Body of pancreas (tissue), 4 donors: Measurements from ENCODE around the gene RAB5B. TPM values are rescaled to one million over a fixed set of nuclear protein-coding genes. Genes with fewer than 3 reads are reported as not detected.
A peak's percentile ranks its signal among the peaks of the same experiment; 100 is the strongest.

Experiments used
- ATAC-seq: fragments of 150-250 bp; one replicate; pipeline ENCODE4 v1.9.1; 2016
- DNase-seq, 4 donors: peaks; one replicate each; pipeline ENCODE4 v3.0.0-alpha.2; 2019
- H3K27ac ChIP-seq, 4 donors: fragments of 200-600 bp; sonication (generic); 1 replicate in 3 of 4; 2 replicates in 1 of 4; pipeline versions ENCODE4 v1.5.1 to v1.6.1; 2016 to 2019; ENCODE audit warnings: mild to moderate bottlenecking in 1 of 4, mixed read lengths in 1 of 4, moderate library complexity in 1 of 4
- H3K27me3 ChIP-seq, 2 donors: fragments of 200-600 bp; sonication (generic); one replicate each; pipeline ENCODE4 v1.6.0; 2016; ENCODE audit warnings: mild to moderate bottlenecking in 1 of 2
- H3K36me3 ChIP-seq, 2 donors: fragments of 200-600 bp; sonication (generic); replicated peaks in 1 of 2; 2 replicates each; pipeline ENCODE4 v1.5.1; 2016; ENCODE audit warnings: low read depth in 2 of 2; ENCODE audit not compliant: insufficient read depth in 1 of 2
- H3K4me1 ChIP-seq: fragments of 200-600 bp; sonication (generic); one replicate; pipeline ENCODE4 v1.6.0; 2016
- H3K4me3 ChIP-seq, 2 donors: fragments of 200-600 bp; sonication (generic); 1 replicate in 1 of 2; 2 replicates in 1 of 2; pipeline ENCODE4 v1.5.1; 2016 to 2019
- H3K9me3 ChIP-seq, 3 donors: fragments of 200-600 bp; sonication (generic); 1 replicate in 2 of 3; 2 replicates in 1 of 3; pipeline ENCODE4 v1.5.1; 2016
- POLR2A ChIP-seq, 3 donors: fragments of 450-650 bp; IDR thresholded peaks; one replicate each; pipeline ENCODE4 v1.6.1; 2016; ENCODE audit warnings: antibody characterized with exemption in 3 of 3, mild to moderate bottlenecking in 2 of 3
- WGBS, 2 donors: methylation state at CpG; one replicate each; pipeline ENCODE4 v1.1.5; 2017; 5-methylcytosine and 5-hydroxymethylcytosine counted together
- intact Hi-C: fragments of 100-400 bp; cut with DNase I; formaldehyde crosslinking; loops from one replicate; pipeline ENCODE4 v1.15.1; 2023
- total RNA-seq, 2 donors: library from RNA; depleted of rRNA; stranded (reverse); fragments of >200 nt; gene quantifications; one replicate each; pipeline ENCODE4 v1.1.0, GENCODE V29; 2016
- TF ChIP-seq, protein P1 (sequence below), 7 experiments: fragments of 450-650 bp in 4 of 7; fragments of 200-600 bp in 3 of 7; sonication (generic) in 3 of 7; IDR thresholded peaks; one replicate each; pipeline ENCODE4 v1.5.1; 2016 to 2019; ENCODE audit warnings: antibody characterized with exemption in 7 of 7

The RAB5B gene
- total RNA-seq, 2 donors from 2014 or later: 28.3 to 33.9 TPM

DNA sequence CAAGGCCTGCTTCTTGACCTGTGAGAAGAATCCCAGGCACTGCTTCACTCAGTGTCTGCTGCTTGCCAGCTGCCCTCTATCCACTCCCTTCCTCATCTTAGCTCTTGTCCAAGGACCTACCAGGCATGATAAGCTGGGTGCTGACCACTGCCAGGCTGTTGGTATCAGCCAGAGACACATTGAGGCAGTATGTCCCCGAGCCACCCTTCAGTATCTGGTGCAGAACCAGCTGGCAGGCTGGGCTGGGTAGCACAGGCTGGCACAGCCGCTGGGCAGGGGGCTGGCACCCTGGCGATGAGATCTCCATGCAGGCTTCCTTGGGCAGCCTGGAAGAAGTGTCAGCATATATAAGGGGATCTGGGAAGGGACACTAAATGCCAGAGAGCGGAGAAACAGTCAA is 18.5 kb upstream of the RAB5B start:
- Histone ChIP-seq H3K27me3 (no peaks in the 10 kb centered on the region), H3K27ac (no peak overlapping the region), H3K36me3 (peaks cover 0 to 5% of the 10 kb centered on the region in 2 donors), H3K4me1 (peaks cover 13% of the 10 kb centered on the region), H3K9me3 (no peaks in the 10 kb centered on the region), H3K4me3 (no peak overlapping the region)
- intact Hi-C loops: no loop called here
- no peak for DNase-seq
- no peak for ATAC-seq
- TF ChIP-seq POLR2A (IDR thresholded peaks at IDR 0.05): no peak
- TF ChIP-seq, protein P1, sequence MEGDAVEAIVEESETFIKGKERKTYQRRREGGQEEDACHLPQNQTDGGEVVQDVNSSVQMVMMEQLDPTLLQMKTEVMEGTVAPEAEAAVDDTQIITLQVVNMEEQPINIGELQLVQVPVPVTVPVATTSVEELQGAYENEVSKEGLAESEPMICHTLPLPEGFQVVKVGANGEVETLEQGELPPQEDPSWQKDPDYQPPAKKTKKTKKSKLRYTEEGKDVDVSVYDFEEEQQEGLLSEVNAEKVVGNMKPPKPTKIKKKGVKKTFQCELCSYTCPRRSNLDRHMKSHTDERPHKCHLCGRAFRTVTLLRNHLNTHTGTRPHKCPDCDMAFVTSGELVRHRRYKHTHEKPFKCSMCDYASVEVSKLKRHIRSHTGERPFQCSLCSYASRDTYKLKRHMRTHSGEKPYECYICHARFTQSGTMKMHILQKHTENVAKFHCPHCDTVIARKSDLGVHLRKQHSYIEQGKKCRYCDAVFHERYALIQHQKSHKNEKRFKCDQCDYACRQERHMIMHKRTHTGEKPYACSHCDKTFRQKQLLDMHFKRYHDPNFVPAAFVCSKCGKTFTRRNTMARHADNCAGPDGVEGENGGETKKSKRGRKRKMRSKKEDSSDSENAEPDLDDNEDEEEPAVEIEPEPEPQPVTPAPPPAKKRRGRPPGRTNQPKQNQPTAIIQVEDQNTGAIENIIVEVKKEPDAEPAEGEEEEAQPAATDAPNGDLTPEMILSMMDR (IDR thresholded peaks at IDR 0.05): no peak
- 84 to 100% methylated on average over 1 to 4 of the region's 4 CpGs for WGBS, 2 donors

GRCh38 chr12:55955800-55956508 is 17.9 kb upstream of the RAB5B start:
- H3K9me3 ChIP-seq: no peaks in the 10 kb centered on the region
- intact Hi-C loops: no loop called here
- H3K27ac ChIP-seq: no peak overlapping the region
- 82 to 84% methylated on average over 6 of the region's 6 CpGs for WGBS, 2 donors
- peaks cover 0 to 5% of the 10 kb centered on the region in 2 donors for H3K36me3 ChIP-seq
- DNase-seq (peak in 3 of 4 donors; percentile 31 to 52 (median 41)), ATAC-seq (peak; percentile 33)
- no peaks in the 10 kb centered on the region for H3K27me3 ChIP-seq
- peaks cover 13% of the 10 kb centered on the region for H3K4me1 ChIP-seq
- TF ChIP-seq, protein P1 (IDR thresholded peaks at IDR 0.05): peak in 3 of 7 experiments; percentile 20 to 38 (median 20)
- no peak for TF ChIP-seq POLR2A (IDR thresholded peaks at IDR 0.05)
- H3K4me3 ChIP-seq: no peak overlapping the region

- peak; percentile 73 to 90 (median 84) for DNase-seq
- Histone ChIP-seq H3K9me3 (no peaks in the 10 kb centered on the region), H3K4me1 (peaks cover 13% of the 10 kb centered on the region), H3K27ac (peak overlapping the region in 2 of 4 donors; percentile 44 to 55), H3K4me3 (no peak overlapping the region), H3K27me3 (no peaks in the 10 kb centered on the region), H3K36me3 (peaks cover 0 to 3% of the 10 kb centered on the region in 2 donors)
- TF ChIP-seq, protein P1 (IDR thresholded peaks at IDR 0.05): no peak
- no peak for TF ChIP-seq POLR2A (IDR thresholded peaks at IDR 0.05)
- 5 to 23% methylated on average over 4 to 5 of the region's 5 CpGs for WGBS, 2 donors
- intact Hi-C loops: no loop called here
- ATAC-seq: peak; percentile 87
These were observed 16.6 kb upstream of the RAB5B start for GRCh38 chr12:55957106-55957859.

- no peak overlapping the region for H3K27ac ChIP-seq
- H3K9me3 ChIP-seq: no peaks in the 10 kb centered on the region
- no peaks in the 10 kb centered on the region for H3K36me3 ChIP-seq
- DNase-seq (no peak), ATAC-seq (no peak)
- intact Hi-C loops: no loop called here
- no peaks in the 10 kb centered on the region for H3K27me3 ChIP-seq
- no peak overlapping the region for H3K4me3 ChIP-seq
- peaks cover 19% of the 10 kb centered on the region for H3K4me1 ChIP-seq
- WGBS, 2 donors: 96 to 100% methylated on average over 2 of the region's 2 CpGs
- TF ChIP-seq, protein P1 (IDR thresholded peaks at IDR 0.05): no peak
These were observed 10.1 kb upstream of the RAB5B start for GRCh38 chr12:55963760-55964159.
